IPS DF 4.7 (cell line): Measurements from ENCODE around the gene BARHL2.

Experiments
- DNase-seq: peaks from one replicate; pipeline ENCODE4 v3.0.0-alpha.2; 2013; ENCODE audit warnings: low spot score; ENCODE audit errors: extremely low read depth

BARHL2 gene

DNA sequence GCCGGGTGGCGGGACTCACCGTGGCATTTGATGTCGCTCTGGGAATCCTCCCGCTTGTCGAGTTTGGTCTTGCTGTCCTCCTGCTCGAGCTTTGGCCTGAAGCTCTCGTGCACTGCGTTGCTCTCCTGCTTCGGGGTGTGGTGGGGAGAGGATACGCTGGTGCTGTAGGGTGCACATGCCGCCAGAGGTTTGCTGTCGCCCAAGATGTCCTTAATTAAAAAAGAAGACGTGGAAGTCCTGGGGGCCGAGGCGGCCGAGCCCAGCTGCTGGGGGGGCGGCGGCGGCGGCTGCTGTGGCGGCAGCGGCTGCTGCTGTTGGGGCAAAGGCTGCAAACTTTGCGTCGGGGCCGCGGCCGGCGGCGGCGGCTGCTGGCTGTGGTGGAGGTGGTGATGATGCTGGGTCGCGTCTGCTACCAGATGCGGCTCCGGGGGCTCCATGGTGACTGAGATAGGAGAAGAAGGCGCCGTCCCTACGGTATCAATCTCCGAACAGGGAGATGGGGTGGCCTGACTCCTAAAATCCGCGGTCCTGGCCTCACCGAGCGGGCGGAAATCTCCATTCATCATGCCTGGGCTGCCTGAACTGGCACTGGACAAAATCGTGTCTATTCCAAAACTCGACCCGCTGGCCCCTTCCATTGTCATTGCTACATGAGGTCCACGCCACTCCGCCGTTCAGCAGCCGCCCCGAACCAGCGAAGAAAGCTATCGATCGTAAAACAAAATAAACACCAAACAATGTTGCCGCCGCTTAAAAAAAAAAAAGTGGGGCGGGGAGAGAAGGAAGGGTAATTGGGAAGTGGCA lies at the start of gene BARHL2:
Gene BARHL2 (minus strand): TSS at position 751 of the 804 bp plus-strand sequence. CDS start 107 bp downstream, at position 644.
- no peak for DNase-seq

DNA sequence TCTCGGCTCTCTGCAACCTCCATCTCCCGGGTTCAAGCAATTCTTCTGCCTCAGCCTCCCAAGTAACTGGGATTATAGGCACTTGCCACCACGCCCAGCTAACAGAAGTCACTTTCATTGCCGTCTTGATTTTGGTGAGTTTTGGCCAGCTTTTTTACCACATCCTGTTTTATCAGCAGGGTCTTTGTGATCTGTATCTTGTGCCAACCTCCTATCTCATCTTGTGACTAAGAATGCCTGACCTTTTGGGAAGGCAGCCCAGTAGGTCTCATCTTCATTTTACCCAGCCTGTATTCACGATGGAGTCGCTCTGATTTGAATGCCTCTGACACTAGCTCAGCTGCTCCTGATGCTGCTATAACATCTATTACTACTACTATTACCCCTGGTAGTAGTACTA lies 46.8 kb upstream of the BARHL2 start:
- no peak for DNase-seq

GRCh38 chr1:90763506-90763905 lies 46.4 kb upstream of the BARHL2 start:
- no peak for DNase-seq

- no peak for DNase-seq
Observed at GRCh38 chr1:90761781-90762589, 44.9 kb upstream of the BARHL2 start.

GRCh38 chr1:90761156-90761555 lies 44.1 kb upstream of the BARHL2 start:
- no peak for DNase-seq

DNA sequence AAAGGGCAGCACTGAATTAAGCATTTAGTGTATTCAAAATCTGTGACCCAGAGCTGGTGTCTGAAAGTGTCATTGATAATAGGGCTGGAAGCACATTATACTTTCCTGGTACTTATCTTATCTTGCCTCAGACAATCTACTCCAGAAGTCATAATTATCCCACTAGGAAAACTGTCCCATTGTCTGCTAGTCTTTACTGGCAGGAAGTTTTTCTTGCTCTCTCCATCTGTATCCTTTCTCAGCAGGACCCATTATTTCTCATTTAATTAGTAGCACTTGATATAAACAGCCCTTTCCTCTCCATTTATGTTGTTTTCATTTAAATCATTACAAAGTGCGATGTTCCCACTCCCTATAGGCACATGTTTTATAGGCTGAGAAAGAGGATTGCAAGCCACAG lies 36.5 kb upstream of the BARHL2 start:
- no peak for DNase-seq

DNA sequence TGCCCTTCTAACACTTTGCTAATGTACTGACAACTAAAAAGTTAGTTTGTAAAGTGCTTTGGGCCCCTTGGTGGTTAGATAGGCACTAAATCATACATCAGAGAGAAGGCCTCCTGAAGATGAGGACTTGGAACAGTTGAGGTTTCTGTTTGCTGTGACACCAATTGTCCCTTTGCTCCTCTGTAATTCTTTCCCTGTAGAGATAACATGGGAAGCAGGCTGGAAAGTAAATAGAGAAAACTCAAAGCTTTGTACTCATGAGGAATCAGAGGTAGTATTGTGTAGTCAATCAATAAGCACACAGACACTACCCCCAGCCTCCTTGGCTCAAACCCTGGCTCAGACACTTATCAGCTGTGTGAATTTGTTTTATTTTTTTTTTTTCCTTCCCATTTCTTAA lies 31.6 kb upstream of the BARHL2 start:
- no peak for DNase-seq

DNA sequence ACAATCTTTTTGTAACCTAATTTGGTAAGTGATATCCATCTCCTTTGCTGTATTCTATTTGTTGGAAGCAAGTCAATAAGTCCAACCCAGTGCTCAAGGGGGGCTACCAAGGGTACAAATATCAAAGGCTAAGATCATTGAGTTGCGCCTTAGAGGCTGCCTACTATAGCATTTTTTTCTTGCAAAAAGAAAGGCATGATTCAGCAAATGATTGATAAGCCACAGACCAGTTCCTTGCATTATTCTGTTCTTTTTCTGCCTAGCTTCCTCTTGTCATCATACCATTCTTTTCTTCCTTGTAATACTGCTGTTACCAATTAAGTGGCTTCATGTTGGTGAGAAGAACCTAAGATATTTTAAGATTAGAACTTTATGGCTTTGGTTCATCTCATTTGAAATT lies 29.8 kb upstream of the BARHL2 start:
- no peak for DNase-seq

DNA sequence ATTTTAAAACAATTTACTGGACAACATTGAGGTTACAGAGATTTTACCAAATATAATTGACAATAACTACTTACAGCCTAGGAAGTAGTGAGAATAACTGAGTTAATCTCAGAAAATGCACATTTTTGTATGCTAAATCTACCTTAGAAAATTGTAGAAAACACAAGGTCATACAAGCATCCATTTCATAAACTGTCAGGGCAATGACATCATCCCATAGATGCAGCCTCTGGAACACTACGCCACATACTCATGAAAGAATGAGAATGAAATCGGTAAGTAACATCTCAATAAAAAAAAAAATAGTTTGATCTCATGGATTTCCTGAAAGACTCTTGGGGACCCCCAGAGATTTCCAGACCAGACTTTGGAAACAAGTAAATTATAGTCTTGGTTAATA lies 28.9 kb upstream of the BARHL2 start:
- no peak for DNase-seq

DNA sequence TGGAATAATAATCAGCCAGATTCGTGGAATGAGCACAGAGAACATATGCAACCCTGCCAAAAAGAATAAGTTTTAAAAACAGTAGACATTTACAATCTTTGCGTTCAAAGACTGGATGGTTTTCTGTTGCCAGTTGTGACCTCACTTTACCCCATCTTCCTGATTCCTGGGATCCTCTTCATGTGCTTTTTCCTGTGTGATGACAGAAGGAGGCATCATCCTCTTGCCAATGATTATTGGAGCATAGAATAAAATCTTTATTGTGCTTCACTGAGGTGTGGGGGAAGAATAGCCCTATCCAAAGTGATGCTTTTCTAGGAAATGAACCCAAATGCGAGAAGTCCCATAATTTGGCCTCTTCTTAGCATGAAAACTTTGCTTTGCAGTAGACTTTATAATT lies 15.0 kb upstream of the BARHL2 start:
- DNase-seq = no peak

DNA sequence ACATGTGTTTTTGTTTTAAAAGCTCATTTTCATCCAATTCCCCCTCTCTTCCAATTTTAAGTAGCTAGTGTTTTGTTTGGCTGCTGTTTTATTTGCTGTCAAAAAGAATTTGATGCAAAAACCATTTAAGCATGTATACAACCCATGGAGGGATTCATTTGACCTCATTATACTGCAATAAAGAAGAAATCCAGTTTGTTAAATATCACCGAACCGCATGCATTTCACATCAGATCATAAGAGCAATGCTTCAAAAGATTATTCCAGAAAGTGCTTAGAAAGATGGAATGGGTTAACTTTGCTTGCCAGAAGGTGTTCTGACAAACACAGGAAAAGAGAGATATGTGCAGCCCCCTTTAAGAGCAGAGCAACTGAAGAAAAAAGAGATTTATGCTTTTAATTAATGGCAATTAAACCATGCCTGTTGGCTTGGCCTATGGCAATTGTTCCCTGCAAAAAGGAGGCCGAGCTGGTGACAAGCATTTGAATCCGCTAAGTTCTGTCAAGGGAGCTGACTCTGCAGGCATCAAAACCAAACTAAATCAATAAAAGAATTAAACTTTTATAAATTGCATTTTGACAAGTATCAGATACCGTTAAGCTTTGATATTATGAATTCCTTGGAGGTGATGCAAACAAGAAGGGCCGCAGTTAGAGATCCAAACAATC lies 14.4 kb upstream of the BARHL2 start:
- no peak for DNase-seq

- no peak for DNase-seq
Observed at GRCh38 chr1:90730243-90731022, 13.3 kb upstream of the BARHL2 start.

DNA sequence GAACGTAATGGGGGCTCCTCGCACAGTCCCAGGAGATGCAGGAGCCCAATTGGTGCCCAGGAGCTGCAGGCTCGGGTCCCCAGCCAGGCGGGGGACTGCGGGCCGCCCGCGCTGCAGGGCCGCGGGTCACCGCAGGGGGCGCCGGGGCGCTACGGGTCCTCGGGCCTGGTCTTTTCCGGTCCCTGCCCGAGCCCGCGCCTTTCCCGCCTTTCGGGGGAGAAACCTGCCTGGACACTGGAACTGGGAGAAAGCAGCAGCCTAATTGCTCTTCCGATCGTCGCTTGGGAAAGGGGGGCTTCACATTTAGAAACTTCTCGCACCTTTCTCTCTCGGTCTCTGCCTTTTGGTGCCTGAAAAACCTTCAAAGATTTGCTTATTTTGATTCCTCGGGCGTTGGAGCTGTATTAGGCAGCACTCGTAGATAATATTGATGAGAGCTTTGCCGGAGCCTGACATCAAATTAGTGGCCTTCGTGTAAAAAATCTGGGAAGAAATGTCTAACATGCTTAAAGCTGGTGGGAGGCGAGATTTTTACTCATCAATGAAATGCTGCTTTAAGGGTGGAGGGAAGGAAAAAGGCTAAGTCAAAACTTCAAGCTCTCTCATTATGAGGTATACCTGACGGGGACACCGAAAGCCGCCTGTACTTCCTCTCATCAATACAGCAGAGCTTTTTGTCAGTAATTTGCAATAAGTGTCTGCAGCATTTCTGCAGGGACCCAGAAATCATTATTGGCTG lies 12.6 kb upstream of the BARHL2 start:
- DNase-seq = no peak

- no peak for DNase-seq
Observed at GRCh38 chr1:90728502-90729287, 11.6 kb upstream of the BARHL2 start.

- no peak for DNase-seq
Observed at GRCh38 chr1:90727917-90728501, 10.9 kb upstream of the BARHL2 start.

GRCh38 chr1:90726986-90727480 lies 9.9 kb upstream of the BARHL2 start:
- DNase-seq = no peak

- no peak for DNase-seq
Observed at GRCh38 chr1:90726425-90726985, 9.4 kb upstream of the BARHL2 start.

- no peak for DNase-seq
Observed at GRCh38 chr1:90725657-90726424, 8.7 kb upstream of the BARHL2 start.
